ENCODE data around the gene PRKACA.
A peak's percentile ranks its signal among the peaks of the same experiment; 100 is the strongest.

The PRKACA gene

GRCh38 chr19:14116525-14116917 lies 1.0 kb downstream of the PRKACA start:
- DNase-seq: no peak

- DNase-seq: no peak
Measured at GRCh38 chr19:14115756-14116155, 1.8 kb downstream of the PRKACA start.

GRCh38 chr19:14114854-14115253 lies 2.7 kb downstream of the PRKACA start:
- peak; percentile 44 to 49 for DNase-seq

GRCh38 chr19:14114439-14114838 lies 3.1 kb downstream of the PRKACA start:
- no peak for DNase-seq

DNA sequence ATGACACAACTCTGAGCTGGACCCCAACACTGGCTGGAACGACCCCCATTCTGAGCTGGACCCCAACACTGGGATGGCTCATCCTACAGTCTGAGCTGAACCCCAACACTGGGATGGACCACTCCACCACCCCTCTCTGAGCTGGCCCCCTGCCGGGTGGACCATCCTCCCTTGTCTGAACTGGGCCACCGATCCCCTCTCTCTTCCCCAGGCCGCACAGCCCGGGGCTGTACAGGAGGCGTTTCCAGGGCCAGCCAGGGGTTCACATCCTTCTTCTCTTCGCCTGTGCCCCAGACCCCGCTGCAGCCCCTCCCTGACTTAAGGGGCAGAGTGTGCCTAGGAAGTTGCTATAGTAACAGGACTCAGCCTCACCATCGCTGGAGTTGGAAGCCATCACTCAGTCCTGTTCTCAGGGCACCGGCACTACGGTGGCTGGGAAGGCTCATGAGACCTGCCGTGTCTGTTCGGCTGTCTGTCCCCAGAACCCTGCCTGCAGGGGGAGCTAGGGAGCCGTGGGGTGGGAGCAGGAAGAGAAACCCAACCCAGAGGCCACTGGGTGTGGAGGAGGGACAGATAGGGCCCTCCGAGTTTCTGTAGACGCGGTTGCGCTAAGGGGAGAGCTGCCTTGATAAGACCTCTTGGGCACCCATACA lies 3.7 kb downstream of the PRKACA start:
- DNase-seq: peak; percentile 50 to 68

- DNase-seq: no peak
Measured at GRCh38 chr19:14112809-14113385, 4.7 kb downstream of the PRKACA start.

DNA sequence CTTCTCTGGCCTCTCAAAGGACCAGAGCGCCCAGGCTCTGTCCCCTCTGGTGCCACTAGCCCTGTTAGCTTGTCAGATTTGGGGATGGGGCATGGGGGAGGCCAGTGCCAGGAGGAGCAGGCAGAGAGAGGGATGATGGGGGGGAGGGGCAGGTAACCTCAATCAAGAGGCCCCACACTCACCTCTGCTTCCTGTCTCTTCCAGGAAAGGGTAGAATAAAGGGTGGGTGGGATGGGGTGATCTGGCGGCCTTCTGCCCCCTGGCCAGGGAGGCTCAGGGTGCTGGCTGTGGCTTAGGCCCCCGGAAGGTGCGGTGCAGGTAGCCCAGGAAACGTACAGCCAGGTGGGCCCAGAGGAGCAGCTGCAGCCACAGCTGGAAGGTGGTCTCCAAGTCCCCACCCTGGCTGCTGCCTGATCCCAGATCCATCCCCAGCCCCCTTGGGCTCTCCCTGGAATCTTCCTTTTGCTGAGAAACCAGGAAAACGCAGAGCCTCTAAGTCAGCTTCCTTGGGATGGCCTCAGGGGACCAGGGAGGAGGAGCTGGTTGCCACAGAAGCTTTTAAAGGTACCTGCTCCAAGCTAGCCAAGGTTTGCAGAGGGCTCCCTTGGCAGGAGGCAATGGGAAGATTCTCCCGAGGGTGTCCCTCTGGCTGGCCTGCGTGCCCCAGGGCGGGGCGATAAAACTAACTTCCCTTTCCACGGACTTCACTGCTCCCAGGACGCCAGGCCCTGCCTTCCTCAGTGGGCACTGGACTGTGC lies 5.3 kb downstream of the PRKACA start:
- DNase-seq: no peak

GRCh38 chr19:14111486-14111885 lies 6.1 kb downstream of the PRKACA start:
- no peak for DNase-seq

DNA sequence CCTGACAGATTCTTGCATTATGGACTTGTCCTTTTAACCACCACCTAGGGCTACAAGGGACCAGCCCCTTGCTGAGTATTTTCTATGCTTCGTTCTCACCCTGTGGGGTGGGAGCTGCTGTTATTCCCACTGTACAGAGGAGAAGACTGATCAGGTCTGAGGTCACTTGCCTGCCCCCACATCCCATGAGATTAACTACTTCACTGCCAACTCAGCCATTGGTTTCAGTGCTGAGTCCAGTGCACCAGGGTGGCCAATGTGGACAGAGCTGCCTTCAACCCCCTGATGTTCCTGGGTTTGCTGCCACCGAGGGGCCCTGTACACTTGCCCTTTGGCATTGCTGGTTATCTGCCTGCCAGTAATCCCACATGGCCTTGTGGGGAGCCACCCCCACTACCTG lies 6.9 kb downstream of the PRKACA start:
- DNase-seq: no peak

GRCh38 chr19:14107581-14108461 lies 9.7 kb downstream of the PRKACA start:
- no peak for DNase-seq

- DNase-seq: no peak
Measured at GRCh38 chr19:14106840-14107239, 10.7 kb downstream of the PRKACA start.

- no peak for DNase-seq
Measured at GRCh38 chr19:14105680-14106079, 11.9 kb downstream of the PRKACA start.

DNA sequence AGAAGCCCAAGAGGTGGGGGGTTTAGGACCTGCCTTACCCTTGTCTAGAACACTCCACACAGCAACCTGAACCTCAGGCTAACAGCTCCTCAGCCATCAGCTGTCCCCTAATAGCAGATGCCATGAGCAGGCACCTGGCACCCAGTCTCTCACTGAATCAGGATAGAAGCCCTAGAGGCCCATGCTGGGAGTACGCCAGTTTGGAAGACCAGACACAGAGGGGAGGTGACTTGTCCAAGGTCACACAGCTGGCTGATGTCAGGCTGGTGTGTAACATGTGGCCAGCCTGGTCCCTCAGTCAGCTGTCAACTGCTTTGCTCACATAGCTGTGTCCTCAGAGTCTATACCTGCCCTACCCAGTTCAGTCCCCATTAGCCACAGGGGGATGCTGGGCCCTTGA lies 14.3 kb downstream of the PRKACA start:
- no peak for DNase-seq

- DNase-seq: no peak
Measured at GRCh38 chr19:14102756-14103155, 14.8 kb downstream of the PRKACA start.

DNA sequence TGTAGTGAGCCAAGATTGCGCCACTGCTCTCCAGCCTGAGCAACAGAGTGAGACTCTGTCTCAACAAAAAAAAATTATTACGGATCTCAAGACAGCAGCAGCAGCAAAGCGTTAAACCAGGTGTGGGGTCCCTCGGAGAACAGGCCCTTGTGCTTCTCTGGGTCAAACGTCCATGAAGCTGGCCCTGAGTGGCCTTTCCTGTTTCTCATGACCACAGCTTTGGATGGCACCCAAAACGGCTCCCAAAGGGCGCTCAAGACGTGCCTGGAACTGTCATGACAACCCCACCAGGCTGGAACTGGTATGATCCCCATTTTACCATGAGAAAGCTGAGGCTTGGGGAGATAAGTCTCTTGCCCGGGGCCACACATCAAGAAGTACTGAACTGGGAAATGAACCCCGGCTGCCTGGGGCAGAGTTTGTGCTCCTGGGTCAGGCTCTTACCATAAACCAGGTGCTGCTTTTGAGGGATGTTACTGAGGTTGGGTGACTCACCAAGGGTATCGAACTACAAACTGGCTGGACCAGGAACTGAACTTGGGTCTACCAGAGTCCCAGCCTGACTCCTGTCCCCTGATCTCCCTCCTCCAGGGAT lies 15.4 kb downstream of the PRKACA start:
- DNase-seq: no peak

GRCh38 chr19:14101003-14101545 lies 16.5 kb downstream of the PRKACA start:
- DNase-seq: no peak

GRCh38 chr19:14097532-14098151 lies 19.9 kb downstream of the PRKACA start:
- DNase-seq: no peak

DNA sequence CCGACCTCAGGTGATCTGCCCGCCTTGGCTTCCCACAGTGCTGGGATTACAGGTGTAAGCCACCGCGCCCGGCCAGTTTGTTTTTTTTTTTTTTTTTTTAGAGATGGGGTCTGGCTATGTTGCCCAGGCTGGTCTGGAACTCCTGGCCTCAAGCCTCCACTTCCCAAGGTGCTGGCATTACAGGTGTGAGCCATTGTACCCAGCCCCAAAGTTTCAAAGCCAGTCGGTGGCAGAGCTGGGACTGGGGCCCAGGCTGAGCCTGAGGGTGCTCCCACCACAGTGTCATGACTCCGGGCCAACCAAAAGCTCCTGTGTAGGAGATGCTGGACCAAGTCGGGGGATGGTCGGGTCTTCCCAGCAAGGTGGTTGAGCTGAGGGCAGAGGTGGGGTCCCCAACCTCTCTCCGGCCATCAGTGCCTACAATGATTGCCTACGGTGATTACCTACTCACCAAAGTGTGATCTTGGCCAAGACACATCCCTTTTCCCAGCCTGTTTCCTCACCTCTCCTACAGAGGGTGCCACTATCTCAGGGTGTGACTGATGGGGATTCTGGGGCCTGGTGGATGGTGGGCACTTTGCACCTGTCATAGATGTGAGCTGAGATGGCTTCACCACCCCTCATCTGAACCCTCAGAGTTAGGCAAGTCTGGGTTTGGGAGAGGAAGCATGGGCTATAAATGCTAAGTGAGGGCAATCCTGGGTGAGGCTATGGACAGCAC lies 21.1 kb downstream of the PRKACA start:
- DNase-seq: no peak

- no peak for DNase-seq
Measured at GRCh38 chr19:14094854-14095253, 22.7 kb downstream of the PRKACA start.

- DNase-seq: no peak
Measured at GRCh38 chr19:14093117-14093823, 24.3 kb downstream of the PRKACA start.

Data from stimulated activated CD4-positive, alpha-beta T cell treated with anti-CD3 and anti-CD28 coated beads, Interleukin-2, amount 100 ng/mL, for 48 hours (primary cell).